WTC11 (cell line): Measurements from ENCODE around the gene IQCB1. TPM values are rescaled to one million over a fixed set of nuclear protein-coding genes. Genes with fewer than 3 reads are reported as not detected.

Source experiments
- ATAC-seq: fragments of 200-7000 bp; cut with Tn5 transposase; 2 replicates; pipeline ENCODE4 v1.10.0; 2021; ENCODE audit warnings: mild to moderate bottlenecking, moderate library complexity
- CTCF ChIA-PET: fragments of 300-600 bp; sonication (Branson Sonifier 250); formaldehyde crosslinking; loops from one replicate; lab custom pipeline; 2021; ENCODE audit warnings: antibody characterized with exemption; lab: Charles Lee
- POLR2A ChIA-PET: fragments of 350-600 bp; sonication (Branson Sonifier 250); formaldehyde crosslinking; loops from one replicate; lab custom pipeline; 2021; ENCODE audit warnings: antibody characterized with exemption; lab: Charles Lee
- DNase-seq: peaks from one replicate; pipeline ENCODE4 v3.0.0; 2021; ENCODE audit warnings: low spot score
- H3K27ac Mint-ChIP-seq: 2 replicates; pipeline ENCODE4 v1.8.0; 2021; ENCODE audit warnings: mixed read lengths
- H3K27me3 Mint-ChIP-seq: 2 replicates; pipeline ENCODE4 v1.8.0; 2021; ENCODE audit warnings: low read depth, mild to moderate bottlenecking, moderate library complexity, mixed read lengths
- H3K36me3 Mint-ChIP-seq: 2 replicates; pipeline ENCODE4 v1.8.0; 2021; ENCODE audit warnings: mixed read lengths
- H3K4me1 Mint-ChIP-seq: 2 replicates; pipeline ENCODE4 v1.8.0; 2022; ENCODE audit warnings: mixed read lengths
- H3K4me3 Mint-ChIP-seq: 2 replicates; pipeline ENCODE4 v1.8.0; 2021; ENCODE audit warnings: mild to moderate bottlenecking, moderate library complexity, mixed read lengths
- H3K9me3 Mint-ChIP-seq: 2 replicates; pipeline ENCODE4 v1.8.0; 2021; ENCODE audit warnings: mixed read lengths
- AR ChIP-seq: fragments of 250-450 bp; sonication (Bioruptor Pico); IDR thresholded peaks from 2 replicates; pipeline ENCODE4 v1.9.0; 2021; ENCODE audit warnings: mild to moderate bottlenecking
- ATF1 ChIP-seq: sonication (generic); formaldehyde crosslinking; IDR thresholded peaks from 2 replicates; pipeline ENCODE4 v1.8.1; 2023; ENCODE audit warnings: mild to moderate bottlenecking, moderate library complexity, missing genetic modification reagents
- CREM ChIP-seq: sonication (generic); formaldehyde crosslinking; IDR thresholded peaks from 2 replicates; pipeline ENCODE4 v1.8.1; 2022; ENCODE audit warnings: mild to moderate bottlenecking, missing genetic modification reagents, moderate library complexity
- CTCF ChIP-seq: fragments of 200-600 bp; IDR thresholded peaks from 2 replicates; pipeline ENCODE4 v1.8.0; 2022; ENCODE audit warnings: antibody characterized with exemption
- ELF4 ChIP-seq: sonication (generic); formaldehyde crosslinking; IDR thresholded peaks from 2 replicates; pipeline ENCODE4 v1.8.1; 2022; ENCODE audit warnings: low read depth, mild to moderate bottlenecking, moderate library complexity, missing genetic modification reagents
- FOXP4 ChIP-seq: sonication (generic); formaldehyde crosslinking; IDR thresholded peaks from 2 replicates; pipeline ENCODE4 v1.8.0; 2022; ENCODE audit warnings: mild to moderate bottlenecking, missing genetic modification reagents
- GABPB1 ChIP-seq: sonication (generic); formaldehyde crosslinking; IDR thresholded peaks from 2 replicates; pipeline ENCODE4 v1.8.1; 2023; ENCODE audit warnings: mild to moderate bottlenecking, missing genetic modification reagents
- GRHL2 ChIP-seq: fragments of 250-450 bp; sonication (Bioruptor Pico); IDR thresholded peaks from 2 replicates; pipeline ENCODE4 v1.8.0; 2022; ENCODE audit warnings: mild to moderate bottlenecking, moderate library complexity; ENCODE audit not compliant: insufficient replicate concordance, severe bottlenecking
- GTF2I ChIP-seq: fragments of 250-450 bp; sonication (Bioruptor Pico); conservative IDR thresholded peaks from 2 replicates; pipeline ENCODE4 v1.4.0; 2021; ENCODE audit warnings: mild to moderate bottlenecking
- MLX ChIP-seq: sonication (generic); formaldehyde crosslinking; IDR thresholded peaks from 2 replicates; pipeline ENCODE4 v1.8.1; 2023; ENCODE audit warnings: mild to moderate bottlenecking, missing genetic modification reagents, moderate library complexity
- RELA ChIP-seq: sonication (generic); formaldehyde crosslinking; IDR thresholded peaks from 2 replicates; pipeline ENCODE4 v1.8.1; 2022; ENCODE audit warnings: missing genetic modification reagents, mild to moderate bottlenecking, borderline replicate concordance
- SOX15 ChIP-seq: fragments of 250-450 bp; sonication (Bioruptor Pico); IDR thresholded peaks from 2 replicates; pipeline ENCODE4 v1.9.0; 2021; ENCODE audit warnings: mild to moderate bottlenecking
- STAT6 ChIP-seq: sonication (generic); formaldehyde crosslinking; conservative IDR thresholded peaks from 2 replicates; pipeline ENCODE4 v1.8.1; 2023; ENCODE audit warnings: mild to moderate bottlenecking, low read depth, missing genetic modification reagents, moderate library complexity
- TCF7 ChIP-seq: sonication (generic); formaldehyde crosslinking; IDR thresholded peaks from 2 replicates; pipeline ENCODE4 v1.8.0; 2022; ENCODE audit warnings: mild to moderate bottlenecking, low read depth, missing genetic modification reagents, moderate library complexity
- ZMAT4 ChIP-seq: fragments of 250-450 bp; sonication (Bioruptor Pico); IDR thresholded peaks from 2 replicates; pipeline ENCODE4 v1.9.0; 2021; ENCODE audit warnings: mild to moderate bottlenecking
- ZNF121 ChIP-seq: sonication (generic); formaldehyde crosslinking; IDR thresholded peaks from 2 replicates; pipeline ENCODE4 v1.8.0; 2023; ENCODE audit warnings: missing genetic modification reagents
- ZNF232 ChIP-seq: sonication (generic); formaldehyde crosslinking; IDR thresholded peaks from 2 replicates; pipeline ENCODE4 v1.8.0; 2022; ENCODE audit warnings: mild to moderate bottlenecking, missing genetic modification reagents
- ZNF317 ChIP-seq: sonication (generic); formaldehyde crosslinking; IDR thresholded peaks from 2 replicates; pipeline ENCODE4 v1.8.1; 2023; ENCODE audit warnings: low read depth, mild to moderate bottlenecking, moderate library complexity, missing genetic modification reagents, borderline replicate concordance
- ZNF396 ChIP-seq: fragments of 250-450 bp; sonication (Bioruptor Pico); IDR thresholded peaks from 2 replicates; pipeline ENCODE4 v1.8.0; 2021; ENCODE audit warnings: mild to moderate bottlenecking, moderate library complexity, borderline replicate concordance
- ZNF416 ChIP-seq: fragments of 250-450 bp; sonication (Bioruptor Pico); IDR thresholded peaks from 2 replicates; pipeline ENCODE4 v1.9.0; 2021; ENCODE audit warnings: mild to moderate bottlenecking, inconsistent platforms
- ZNF512 ChIP-seq: sonication (generic); formaldehyde crosslinking; IDR thresholded peaks from 2 replicates; pipeline ENCODE4 v1.8.1; 2022; ENCODE audit warnings: missing genetic modification reagents, borderline replicate concordance
- ZNF671 ChIP-seq: fragments of 250-450 bp; sonication (Bioruptor Pico); IDR thresholded peaks from 2 replicates; pipeline ENCODE4 v1.8.0; 2021; ENCODE audit warnings: mild to moderate bottlenecking
- total RNA-seq: library from RNA; stranded (reverse); gene quantifications from 3 replicates; pipeline ENCODE4 v1.2.3, GENCODE V29; 2021

Gene IQCB1
- total RNA-seq, 1 experiment from 2014 or later = 30.2 TPM

GRCh38 chr3:121793078-121793477 lies 41.8 kb downstream of the IQCB1 start (continued):
- TF ChIP-seq AR (CRISPR knock-in tag) (no peak), ZNF232 (no peak), ZNF416 (no peak), ZNF317 (no peak), ELF4 (CRISPR knock-in tag) (no peak), GTF2I (CRISPR knock-in tag) (no peak)

GRCh38 chr3:121786485-121786884 lies 48.4 kb downstream of the IQCB1 start:
- no peaks in the 10 kb centered on the region for H3K27me3 Mint-ChIP-seq
- TF ChIP-seq CREM (CRISPR knock-in tag) (no peak), ZNF416 (no peak), FOXP4 (CRISPR knock-in tag) (no peak), ZNF396 (no peak), RELA (no peak), GABPB1 (CRISPR knock-in tag) (no peak), MLX (CRISPR knock-in tag) (no peak), ZNF512 (CRISPR knock-in tag) (no peak), STAT6 (CRISPR knock-in tag) (no peak), AR (CRISPR knock-in tag) (no peak), ATF1 (CRISPR knock-in tag) (no peak), TCF7 (CRISPR knock-in tag) (no peak), GRHL2 (CRISPR knock-in tag) (no peak), CTCF (no peak), ZNF121 (no peak), ZNF671 (CRISPR knock-in tag) (no peak), ZMAT4 (no peak), SOX15 (CRISPR knock-in tag) (no peak)
- ChIA-PET POLR2A (no interaction called here), CTCF (interaction anchor here (1.1 kb wide), 1 partner anchor 239 kb away, joined by 3 read pairs; no protein-coding TSS in a partner anchor)
- no peak for DNase-seq
- no peak overlapping the region for H3K4me3 Mint-ChIP-seq
- H3K9me3 Mint-ChIP-seq = no peaks in the 10 kb centered on the region
- no peak overlapping the region for H3K27ac Mint-ChIP-seq
- no peaks in the 10 kb centered on the region for H3K4me1 Mint-ChIP-seq
- H3K36me3 Mint-ChIP-seq = peaks cover 32% of the 10 kb centered on the region
- no peak for ATAC-seq
